ENCODE results near the gene CAMK2B. TPM values are rescaled to one million over a fixed set of nuclear protein-coding genes. Genes with fewer than 3 reads are reported as not detected.

Gene CAMK2B
- total and polyA plus RNA-seq, 2 experiments from 2014 or later = not detected

DNA sequence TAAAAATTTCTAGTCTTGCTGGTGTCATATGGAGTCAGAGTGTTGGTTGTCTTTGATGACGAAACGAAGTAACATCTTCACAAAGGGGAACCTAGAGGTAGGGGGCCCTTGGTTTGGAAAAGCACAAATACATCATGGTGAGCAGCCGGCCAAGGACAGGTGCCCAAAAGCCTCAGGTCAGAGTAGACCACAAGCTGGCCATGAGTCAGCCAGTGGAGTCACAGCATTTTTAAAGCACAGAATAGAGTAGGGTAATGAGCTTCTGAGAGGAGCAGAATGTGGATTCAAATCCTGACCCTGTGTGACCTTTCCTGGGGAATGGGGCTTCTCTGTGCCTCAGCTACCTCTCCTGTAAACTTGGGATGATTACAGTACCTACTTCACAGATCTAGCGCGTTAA, 5.3 kb downstream of the CAMK2B start (continued):
- no peak for TF ChIP-seq ZNF462 (CRISPR knock-in tag; IDR thresholded peaks at IDR 0.05)
- no peak for TF ChIP-seq EZH2phosphoT487 (IDR thresholded peaks at IDR 0.05; ENCODE audit: unreplicated experiment)
- TF ChIP-seq POLR2AphosphoS5 (IDR thresholded peaks at IDR 0.05; ENCODE audit: low read depth) = no peak
- TF ChIP-seq ZNF114 (CRISPR knock-in tag; IDR thresholded peaks at IDR 0.05) = no peak
- TF ChIP-seq CREB1 (CRISPR knock-in tag; IDR thresholded peaks at IDR 0.05; ENCODE audit: low read depth) = no peak
- TF ChIP-seq, protein P1, sequence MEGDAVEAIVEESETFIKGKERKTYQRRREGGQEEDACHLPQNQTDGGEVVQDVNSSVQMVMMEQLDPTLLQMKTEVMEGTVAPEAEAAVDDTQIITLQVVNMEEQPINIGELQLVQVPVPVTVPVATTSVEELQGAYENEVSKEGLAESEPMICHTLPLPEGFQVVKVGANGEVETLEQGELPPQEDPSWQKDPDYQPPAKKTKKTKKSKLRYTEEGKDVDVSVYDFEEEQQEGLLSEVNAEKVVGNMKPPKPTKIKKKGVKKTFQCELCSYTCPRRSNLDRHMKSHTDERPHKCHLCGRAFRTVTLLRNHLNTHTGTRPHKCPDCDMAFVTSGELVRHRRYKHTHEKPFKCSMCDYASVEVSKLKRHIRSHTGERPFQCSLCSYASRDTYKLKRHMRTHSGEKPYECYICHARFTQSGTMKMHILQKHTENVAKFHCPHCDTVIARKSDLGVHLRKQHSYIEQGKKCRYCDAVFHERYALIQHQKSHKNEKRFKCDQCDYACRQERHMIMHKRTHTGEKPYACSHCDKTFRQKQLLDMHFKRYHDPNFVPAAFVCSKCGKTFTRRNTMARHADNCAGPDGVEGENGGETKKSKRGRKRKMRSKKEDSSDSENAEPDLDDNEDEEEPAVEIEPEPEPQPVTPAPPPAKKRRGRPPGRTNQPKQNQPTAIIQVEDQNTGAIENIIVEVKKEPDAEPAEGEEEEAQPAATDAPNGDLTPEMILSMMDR (conservative IDR thresholded peaks at IDR 0.05; ENCODE audit: low read depth in 2 of 2) = no peak
- no peak for TF ChIP-seq EZH2 (IDR thresholded peaks at IDR 0.05; ENCODE audit: low read depth, unreplicated experiment)
- no peak for TF ChIP-seq STAT1 (IDR thresholded peaks at IDR 0.05; ENCODE audit: unreplicated experiment)
- no peak for TF ChIP-seq NANOG (IDR thresholded peaks at IDR 0.05; ENCODE audit: borderline replicate concordance)

DNA sequence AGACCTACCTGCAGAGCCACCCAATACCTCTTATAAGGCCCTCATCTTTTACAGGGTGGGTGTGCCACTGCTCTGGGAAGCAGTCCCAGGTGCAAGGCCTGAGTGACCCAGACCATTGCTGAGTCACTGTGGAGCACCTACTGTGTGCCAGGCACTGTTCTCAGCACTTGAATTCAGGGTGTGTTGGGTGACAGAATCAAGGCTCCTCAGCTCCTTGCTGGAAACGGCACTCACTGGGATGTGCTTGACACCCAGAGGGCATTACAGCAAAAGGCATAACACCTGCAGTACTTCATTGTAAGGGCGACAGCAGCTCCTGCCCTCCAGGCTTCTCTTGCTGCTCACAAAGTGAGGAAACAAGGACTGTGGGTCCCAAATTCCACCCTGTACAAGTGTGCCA, 7.1 kb downstream of the CAMK2B start:
- H3K27me3 ChIP-seq (ENCODE audit: insufficient read depth) = peaks cover 19% of the 10 kb centered on the region
- H3K36me3 ChIP-seq (ENCODE audit: insufficient read depth) = no peaks in the 10 kb centered on the region
- no peaks in the 10 kb centered on the region for H3K79me2 ChIP-seq (replicated peaks; ENCODE audit: insufficient read depth)
- no peak overlapping the region for H2AFZ ChIP-seq
- no peaks in the 10 kb centered on the region for H3F3A ChIP-seq (replicated peaks; ENCODE audit: low read depth)
- ATAC-seq = no peak
- Mint-ChIP-seq H3K4me1 (no peaks in the 10 kb centered on the region; the same call in 2 of the 3 replicates), H3K36me3 (ENCODE audit: low read depth) (no peaks in the 10 kb centered on the region), H3K27me3 (ENCODE audit: insufficient read depth, low read depth, poor library complexity) (peaks cover 15% of the 10 kb centered on the region), H3K4me3 (no peak overlapping the region), H3K9me3 (no peaks in the 10 kb centered on the region), H3K27ac (no peak overlapping the region)
- DNase-seq (ENCODE audit: low spot score) = no peak
- H4K20me1 ChIP-seq (replicated peaks; ENCODE audit: insufficient read depth) = no peaks in the 10 kb centered on the region
- no peak overlapping the region for H3K4me3 ChIP-seq
- H3K4me2 ChIP-seq = no peak overlapping the region
- no peaks in the 10 kb centered on the region for H3K9me2 ChIP-seq (ENCODE audit: insufficient read depth)
- no peak overlapping the region for H3K27ac ChIP-seq (ENCODE audit: low read depth)
- no peaks in the 10 kb centered on the region for H3K4me1 ChIP-seq (ENCODE audit: insufficient read depth)
- TF ChIP-seq ZNF114 (CRISPR knock-in tag; IDR thresholded peaks at IDR 0.05) (no peak), ZNF462 (CRISPR knock-in tag; IDR thresholded peaks at IDR 0.05) (no peak), CREB1 (CRISPR knock-in tag; IDR thresholded peaks at IDR 0.05; ENCODE audit: low read depth) (no peak)

All from GM23338 (cell line).